HG03064 (cell line): Measurements from ENCODE around the gene ACOT7.

ENCODE experiments used
- ATAC-seq: cut with Tn5 transposase; IDR thresholded peaks from one replicate; pipeline ENCODE4 v1.9.1; 2021; ENCODE audit warnings: low read depth; ENCODE audit not compliant: unreplicated experiment

ACOT7 gene

DNA sequence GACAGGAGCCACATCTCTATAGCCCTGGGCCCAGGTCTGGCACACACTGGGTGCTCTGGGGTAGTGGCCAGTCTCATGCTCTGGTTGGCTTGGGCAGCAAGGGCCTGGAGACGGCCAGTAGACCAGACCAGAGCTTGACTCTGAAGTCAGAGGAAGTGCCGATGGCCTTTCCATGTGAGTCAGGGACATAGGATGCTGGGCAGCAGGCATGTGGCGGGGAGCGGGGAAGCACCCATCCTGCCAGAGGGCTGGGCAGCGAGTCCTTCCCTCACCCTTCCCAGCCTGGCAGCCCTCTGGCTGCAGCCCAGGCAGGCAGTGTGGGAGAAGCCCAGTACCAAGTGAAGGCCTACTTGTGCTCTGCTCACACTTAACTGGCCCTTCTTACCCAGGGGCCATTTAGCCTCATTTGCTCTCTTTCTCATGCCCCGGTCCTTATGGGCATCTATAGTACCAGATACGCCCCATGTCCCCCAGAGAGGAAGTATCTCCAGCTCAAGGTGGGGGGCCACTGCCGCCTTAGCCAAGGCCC lies 136.0 kb downstream of the ACOT7 start:
- ATAC-seq = no peak

DNA sequence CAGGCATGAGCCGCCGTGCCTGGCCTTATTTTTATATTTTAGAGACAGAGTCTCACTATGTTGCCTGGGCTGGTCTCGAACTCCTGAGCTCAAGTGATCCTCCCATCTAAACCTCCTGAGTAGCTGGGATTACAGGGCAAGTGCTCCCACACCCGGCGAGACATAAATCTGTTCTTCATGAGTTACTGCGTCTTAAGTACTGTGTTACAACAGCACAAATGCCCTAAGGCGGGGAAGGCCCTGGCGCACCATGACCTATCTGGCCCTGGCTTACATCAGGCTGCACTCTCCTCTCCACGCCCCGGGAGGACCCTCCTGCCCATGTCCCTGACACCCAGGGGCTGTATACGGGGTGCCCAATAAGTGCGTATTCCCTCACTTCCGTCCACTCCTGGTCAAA lies 136.9 kb downstream of the ACOT7 start:
- ATAC-seq = no peak

DNA sequence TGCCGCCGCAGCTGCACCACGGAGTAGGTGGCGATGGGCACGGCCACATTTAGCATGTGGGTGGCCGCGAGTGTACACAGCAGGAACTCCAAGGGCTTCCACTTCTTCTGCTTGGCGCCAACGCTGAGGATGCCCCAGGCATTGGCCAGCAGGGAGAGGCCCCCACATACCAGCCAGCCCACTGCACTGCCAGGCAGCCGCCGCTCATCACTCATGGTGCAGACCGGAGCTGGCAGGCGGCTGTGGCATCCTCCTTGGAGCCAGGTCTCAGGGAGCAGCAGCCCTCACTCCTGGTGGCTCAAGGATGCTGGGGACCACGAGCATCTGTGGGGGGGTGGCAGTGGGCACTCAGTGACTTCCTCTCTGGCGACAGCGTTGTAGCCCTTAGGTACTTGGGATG lies 138.9 kb downstream of the ACOT7 start:
- ATAC-seq = no peak

DNA sequence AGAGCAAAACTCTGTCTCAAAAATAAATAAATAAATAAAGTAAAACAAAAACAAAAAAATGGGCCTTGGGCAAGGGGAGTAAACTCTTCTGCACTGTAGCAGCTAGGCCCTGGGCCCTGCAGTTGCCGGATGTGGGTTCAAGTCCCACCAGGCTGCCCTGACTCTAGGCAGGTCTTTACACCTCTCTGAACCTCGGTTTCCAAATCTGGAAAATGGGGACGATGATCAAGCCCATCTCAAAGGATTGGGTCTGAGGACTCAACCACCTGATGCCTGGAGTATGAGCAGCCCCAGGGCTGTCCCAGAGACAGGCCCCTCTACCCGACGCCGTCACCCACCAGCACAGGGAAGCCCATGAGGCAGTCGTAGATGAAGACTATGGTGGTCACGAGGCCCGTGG lies 140.2 kb downstream of the ACOT7 start:
- no peak for ATAC-seq

DNA sequence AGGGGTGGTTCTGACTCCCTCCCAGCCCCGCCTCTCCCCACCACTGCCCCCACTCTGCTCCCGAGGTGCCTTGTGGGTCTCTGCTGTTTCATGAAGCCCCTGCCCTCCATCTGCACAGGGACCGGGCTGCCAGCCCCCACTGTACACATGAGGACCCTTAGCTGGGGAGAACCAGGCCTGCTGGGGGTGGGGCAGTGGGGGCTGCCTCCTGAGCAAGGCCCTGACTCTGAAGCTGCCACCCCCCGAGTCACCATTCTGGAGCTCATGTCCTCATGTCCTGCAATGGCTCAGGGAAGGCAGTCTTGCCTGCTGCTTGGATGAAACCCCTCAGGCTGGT lies 141.2 kb downstream of the ACOT7 start:
- ATAC-seq = no peak

DNA sequence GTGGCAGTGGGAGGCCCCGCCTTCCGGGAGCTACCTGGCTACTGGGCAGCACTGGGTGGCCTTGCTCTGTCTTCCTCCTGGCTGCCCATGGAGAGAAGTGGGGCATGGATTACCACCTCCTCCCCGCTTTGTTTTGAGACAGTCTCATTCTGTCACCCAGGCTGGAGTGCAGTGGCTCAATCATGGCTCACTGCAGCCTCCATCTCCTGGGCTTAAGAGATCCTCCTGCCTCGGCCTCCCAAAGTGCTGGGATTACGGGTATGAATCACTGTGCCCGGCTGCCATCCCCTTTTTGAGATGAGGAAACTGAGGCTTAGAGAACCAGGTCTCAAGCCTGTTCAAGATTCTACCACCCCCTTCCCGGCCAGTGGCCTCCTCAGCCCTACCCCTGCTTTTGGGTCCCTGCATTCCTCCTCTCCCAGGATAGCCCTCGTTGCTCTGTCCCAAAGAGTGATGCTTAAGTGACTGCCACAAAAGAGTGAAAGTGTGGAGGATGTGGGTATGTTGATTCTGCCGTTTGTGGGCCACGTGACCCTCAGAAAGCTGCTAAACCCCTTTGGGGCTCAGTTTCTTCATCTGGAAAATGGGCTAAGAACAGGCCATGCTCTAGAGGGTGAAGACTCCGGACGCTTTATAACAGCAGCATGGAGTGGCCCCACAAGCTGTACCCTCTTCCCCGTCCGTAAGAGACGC lies 141.7 kb downstream of the ACOT7 start:
- no peak for ATAC-seq

DNA sequence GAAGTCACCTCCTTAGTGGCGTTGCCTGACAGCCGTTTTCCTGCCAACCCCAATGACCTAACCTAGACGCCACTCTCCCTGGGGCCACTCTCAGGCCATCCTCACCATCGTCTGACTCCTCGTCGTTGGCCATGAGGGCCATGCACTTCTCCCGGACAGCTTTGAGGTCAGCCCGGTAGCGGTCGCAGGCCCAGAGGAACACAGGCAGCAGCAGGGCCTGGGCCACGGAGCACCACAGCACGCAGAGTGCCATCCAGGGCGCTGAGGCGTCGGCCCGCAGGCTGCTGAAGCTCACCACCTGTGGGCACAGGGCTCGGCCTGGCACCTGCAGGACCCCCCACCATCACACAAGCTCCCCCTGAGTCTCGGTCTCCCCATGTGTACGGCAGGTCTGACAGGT lies 142.3 kb downstream of the ACOT7 start:
- no peak for ATAC-seq

DNA sequence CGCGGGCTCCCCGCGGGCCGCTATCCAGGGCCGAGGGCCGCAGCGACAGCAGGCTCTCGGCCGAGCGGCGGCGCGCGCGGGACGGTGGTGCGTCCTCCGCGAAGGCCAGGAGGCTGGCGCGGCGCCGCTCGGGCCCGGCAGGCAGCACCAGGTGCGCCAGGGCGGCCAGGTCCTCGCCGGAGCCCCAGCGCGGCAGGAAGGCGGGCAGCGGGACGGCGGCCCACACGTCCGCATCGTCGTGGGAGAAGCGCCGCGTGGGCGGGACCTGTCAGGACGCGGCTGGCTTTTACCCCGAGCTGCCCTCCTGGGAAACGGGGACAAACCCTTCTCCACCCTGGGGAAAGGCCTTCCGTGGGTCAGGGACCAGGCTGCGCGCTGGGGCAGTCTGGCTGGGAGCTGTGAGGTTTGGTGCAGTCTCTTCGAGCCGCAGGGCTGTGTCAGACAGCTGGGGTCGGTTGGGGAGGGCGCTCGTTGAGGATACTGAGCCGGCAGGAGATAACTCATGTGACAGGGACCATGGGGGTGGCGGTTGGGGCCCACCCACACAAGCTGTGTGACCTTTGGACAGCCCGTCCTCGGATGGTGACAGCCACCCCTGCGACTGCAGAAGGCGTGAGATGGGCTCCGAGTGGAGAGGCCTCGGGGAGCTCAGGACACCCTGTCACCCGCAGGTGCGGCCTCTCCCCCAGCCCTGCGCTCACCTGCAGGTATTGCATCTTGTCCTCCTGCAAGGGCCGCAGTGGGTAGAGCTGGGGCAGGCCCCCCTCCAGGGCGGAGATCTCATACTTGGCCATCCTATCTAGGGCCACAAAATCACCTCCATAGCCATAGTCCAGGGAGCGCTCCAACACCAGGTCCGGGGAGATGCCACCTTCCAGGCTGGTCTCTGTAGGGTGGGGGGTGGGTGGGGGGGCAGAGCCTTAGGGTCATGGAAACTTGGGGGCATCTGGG lies 143.6 kb downstream of the ACOT7 start:
- no peak for ATAC-seq

DNA sequence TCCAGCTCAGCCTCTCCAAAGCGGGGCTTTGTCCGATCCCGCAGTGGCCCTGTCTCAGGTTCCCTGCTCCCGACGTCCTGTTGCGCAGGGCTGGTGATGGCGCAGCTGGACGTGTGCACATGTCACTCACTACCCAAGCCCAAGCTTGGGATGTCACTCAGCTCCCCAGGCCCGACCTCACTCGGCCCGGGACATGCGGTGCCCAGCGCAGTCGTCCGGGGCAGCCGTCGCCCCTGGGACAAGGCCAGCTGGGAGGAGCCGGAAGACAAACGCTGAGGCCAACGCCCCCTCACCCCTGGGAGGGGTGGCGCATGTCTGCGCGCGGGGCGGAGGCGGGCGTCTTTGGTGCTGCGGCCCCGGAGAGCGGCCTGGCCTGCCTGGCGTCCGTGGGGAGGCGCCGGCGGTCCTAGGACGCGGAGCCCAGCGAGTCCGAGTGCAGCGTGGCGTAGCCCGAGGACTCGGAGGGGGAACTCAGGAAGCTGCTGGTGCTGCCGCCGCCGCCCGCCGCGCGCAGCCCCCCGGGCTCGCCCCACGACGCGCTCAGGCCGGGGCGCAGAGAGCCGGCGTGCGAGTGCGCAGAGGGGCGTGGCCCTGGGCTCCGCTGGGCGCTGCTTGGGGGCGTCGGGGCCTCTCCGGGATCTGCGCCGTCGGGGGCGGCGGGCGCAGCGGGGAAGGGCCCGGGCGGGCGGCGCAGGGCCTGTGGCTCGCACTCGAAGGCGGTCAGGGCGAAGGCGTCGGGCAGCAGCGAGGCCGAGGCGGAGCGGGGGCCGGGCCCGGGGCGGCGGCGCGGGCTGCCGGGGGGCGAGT lies 144.4 kb downstream of the ACOT7 start:
- no peak for ATAC-seq

DNA sequence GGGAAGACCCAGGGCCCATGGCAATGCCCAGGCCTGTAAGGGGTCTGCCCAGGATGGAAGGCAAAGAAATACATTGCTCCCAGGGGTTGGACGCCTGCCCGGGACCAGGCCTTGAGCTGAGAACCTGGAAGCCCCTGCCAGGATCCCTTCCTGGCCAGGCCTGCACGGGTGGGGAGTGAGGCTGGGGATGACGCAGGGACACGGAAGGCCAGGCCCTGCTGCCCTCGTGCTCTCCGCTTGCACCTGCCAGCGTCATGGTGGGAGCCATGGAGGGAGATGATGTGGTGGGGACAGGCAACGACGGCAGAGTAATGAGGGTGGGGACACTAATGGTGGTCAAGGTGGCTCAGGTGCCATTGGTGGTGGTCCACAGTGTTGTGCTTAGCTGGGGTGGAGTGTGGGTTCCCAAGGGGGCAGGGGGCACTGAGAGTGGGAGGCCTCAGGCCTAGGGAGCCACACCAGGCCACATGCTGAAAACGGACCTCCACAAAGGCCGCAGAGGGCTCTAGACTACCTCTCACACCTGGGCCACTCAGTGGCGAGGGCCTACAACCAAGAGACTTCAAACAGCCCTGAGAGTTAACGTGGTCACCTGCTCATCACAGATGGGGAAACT lies 145.3 kb downstream of the ACOT7 start:
- ATAC-seq = no peak

DNA sequence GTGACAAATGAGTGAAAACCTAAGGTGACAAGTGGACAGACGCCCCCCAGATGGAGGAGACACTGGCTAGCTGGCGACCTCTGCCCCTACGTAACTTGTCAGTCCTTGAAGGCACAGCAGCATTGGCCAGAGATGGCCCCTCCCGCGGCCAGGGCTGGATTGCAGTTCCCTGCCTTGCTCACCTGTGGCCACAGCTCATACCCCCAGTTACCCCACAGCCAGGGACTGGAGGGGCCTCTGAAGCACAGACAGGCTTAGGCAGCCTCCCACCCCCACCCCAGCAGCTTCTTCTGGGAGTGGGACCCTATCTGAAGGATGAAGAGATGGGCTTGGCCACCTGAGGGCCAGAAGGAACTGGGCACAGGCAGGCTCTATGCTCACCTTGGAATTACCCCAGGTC lies 145.9 kb downstream of the ACOT7 start:
- ATAC-seq = no peak

DNA sequence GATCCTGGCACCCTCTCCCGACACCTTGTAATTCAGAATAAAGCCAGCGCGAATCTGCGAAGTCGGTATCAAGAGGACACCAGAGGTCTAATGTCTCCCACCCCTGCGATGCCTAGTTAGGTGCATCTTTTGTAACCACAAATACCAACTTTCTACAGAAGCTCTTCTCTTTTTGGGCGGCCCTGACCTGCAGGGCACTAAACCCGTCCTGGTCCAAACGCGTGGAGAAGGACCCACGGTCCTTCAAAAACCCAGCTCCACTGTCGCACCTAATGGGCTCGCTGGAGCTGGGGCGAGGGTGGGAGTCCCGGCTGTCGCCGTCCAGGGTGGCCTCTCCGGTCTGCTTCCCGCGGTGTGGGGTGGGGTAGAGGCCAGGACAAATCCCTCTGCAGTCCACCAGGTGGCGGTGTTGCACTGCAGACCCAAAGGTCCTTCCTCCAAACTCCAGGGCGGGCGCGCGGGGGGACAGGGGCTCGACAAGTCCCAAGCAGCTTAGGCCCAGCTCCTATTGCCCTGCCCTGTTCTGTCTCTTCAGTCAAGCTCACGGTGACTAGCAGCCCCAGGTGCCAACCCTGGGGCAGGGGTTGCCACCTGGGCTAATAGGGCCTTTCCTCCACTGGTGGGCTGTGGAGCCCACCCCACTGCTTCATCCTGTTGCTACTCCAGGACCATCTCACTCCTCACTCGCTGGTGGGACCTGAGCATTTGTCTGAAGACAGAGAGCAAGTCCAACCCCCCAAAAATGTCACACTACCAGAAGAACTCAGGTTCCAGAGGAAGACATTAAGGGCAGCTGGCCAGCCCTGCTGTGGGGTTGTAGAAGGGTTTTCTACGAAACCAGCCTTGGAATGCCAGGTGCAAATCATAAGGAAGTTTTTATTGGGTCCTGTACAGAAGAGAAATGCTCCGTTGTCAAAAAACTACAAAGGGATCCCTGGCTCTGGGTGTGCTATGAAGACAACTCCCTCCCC lies 146.8 kb downstream of the ACOT7 start:
- ATAC-seq = no peak

DNA sequence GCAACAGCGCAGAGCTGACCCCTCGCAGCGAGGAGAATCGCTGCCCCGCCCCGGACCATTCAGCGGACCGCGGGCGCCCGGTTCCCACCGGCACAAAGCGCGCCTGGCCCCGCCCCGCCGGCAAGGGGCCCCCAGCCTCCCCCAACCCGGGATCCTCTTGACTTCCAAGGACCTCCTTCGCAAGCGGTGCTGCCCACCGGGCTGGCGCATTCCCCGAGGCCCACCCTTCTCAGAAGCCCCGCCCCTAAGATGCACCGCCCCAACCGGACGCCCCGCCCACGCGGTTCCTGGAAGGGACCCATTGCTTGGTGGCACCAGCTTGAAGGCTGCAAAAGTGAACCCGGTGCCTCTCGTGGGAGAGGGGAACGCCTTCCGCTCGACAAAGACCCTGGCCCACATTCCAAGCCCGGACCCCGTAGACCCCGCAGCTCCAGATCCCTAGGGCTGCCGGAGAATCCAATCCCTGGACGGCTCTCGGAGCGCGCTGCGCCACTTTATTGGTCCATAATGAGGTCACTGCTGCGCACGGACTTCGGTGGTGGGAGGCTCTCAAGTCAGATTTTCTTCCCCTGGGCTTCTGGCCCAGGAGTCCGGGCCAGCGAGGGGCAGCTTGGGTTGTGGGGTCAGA lies 147.6 kb downstream of the ACOT7 start:
- no peak for ATAC-seq

DNA sequence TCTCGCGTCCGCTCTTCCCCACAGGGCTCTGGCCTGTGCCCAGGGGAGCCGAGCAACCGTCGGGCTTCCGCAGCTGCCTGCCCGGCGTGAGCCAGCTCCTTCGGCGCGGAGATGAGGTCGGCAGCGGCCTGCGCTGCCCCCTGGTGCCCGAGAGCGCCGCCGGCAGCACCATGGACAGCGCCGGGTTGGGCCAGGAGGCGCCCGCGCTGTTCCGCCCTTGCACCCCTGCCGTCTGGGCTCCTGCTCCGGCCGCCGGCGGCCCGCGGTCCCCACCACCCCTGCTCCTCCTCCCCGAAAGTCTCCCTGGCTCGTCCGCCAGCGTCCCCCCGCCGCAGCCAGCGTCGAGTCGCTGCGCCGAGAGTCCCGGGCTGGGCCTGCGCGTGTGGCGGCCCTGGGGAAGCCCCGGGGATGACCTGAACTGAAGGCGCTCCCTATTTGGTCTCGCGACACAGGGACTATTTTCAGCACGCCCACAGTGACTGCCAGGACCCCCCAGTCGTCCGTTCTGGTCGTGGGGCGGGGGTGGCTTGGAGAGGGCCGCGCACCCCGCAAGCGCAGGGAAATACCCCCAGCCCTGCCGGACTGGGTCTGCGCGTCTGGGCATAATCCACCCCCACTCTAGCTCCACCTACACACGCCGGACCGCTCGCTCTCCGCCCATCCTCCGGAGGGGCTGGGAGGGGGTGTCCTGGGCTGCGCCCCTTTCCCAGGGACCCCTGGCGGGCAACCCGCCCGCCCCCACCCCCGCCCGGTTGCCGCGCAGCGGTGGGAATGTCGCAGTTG lies 148.3 kb downstream of the ACOT7 start:
- ATAC-seq = no peak

DNA sequence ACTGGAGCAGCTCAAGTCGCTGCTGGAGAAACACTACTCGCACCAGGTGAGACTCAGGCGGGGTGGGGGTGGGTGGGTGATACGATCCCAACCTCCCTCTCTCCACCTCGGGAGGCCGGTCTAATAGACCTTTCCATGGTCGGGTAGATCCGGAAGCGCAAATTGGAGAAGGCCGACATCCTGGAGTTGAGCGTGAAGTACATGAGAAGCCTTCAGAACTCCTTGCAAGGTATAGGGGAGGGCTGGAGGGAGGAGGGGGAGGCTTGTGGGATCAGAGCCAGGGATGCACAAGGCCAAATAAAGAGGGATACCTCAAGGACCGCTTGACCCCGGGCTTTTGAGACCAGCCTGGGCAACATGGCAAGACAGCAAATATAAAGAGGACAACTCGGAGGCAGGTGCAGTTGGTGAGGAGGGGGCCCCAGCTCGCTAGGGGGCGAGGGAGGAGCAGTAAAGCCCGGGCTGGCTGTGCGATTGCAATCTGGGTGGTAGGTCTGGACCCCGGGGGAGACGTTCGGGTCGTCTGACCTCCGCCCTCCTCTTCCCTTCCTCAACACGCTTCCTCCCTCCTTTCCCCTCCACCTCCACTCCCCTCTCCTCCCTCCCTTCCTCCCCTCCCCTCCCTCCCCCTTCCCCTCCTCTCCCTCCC lies 149.0 kb downstream of the ACOT7 start:
- no peak for ATAC-seq

DNA sequence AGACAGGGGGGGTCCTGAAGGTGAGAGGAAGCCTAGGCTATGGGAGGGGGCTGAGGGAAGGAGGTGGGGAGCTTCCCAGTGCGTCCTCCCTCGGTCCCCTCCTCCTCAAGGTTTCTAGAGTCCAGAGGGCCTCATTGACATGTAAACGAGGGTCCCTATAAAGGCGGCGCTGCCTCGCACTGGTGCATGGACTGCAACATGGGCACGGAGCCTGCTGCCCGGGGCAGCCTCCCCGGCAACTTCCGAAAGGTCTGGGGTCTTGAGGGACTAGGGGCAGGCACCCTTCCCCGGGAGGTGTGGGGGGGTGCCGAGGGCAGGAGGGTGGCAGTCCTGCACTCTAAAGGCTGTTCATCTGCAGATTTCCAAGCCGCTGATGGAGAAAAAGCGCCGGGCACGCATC lies 149.6 kb downstream of the ACOT7 start, which contains the start of gene HES3:
HES3 (plus strand) TSS at position 187 of the 400 bp plus-strand sequence; CDS start at position 374, 187 bp downstream.
- ATAC-seq = no peak

DNA sequence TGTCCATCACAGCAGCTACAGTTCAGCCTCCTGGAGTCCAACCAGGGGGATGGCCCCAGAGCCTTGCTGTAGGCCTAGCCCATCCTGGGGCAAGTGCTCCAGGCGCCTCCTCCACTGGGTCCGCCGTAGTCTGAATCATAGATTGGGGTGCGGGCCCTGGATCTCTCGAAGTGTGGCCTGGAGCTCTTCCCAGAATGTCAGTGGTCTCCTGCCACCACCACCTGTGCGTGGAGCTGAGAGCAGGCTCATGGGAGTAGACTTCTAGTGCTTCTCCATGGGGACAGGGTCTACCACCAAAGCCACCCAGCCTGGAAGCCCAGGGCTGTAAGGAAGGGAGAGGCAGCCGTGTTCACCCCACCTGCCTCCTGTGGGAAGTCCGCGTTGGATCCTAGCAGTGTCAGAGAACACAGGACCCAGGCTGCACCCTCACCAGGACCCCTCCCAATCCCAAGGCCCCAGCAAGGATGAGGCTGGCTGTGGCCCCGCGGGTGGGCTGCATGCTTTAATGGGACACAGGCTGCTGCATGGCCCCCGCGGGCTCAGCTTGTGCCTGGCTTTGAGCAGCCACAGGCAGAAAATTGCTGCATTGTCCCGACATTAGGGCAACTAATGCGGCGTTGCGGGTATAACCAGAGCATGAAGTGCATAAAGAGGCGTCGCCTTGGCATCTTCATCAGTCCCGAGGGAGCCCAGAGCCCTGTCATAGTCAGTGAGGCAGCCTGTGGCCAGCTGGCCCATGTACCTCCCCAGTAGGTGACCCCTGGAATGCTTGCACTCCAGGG lies 150.3 kb downstream of the ACOT7 start:
- ATAC-seq = no peak
